Peyer's patch (tissue), 4 donors: Measurements from ENCODE around the gene GABRG3.
"Not testable (repeated sequence)": the region's sequence is repeated elsewhere in the genome, so short reads cannot be mapped to it uniquely, and the experiment has no call there.

Source experiments
- CTCF ChIP-seq, 6 experiments: fragments of 450-650 bp in 4 of 6; fragments of 200-600 bp in 2 of 6; sonication (generic) in 1 of 6; IDR thresholded peaks; one replicate each; pipeline ENCODE4 v1.5.1; 2017 to 2019; ENCODE audit warnings: antibody characterized with exemption in 6 of 6, mild to moderate bottlenecking in 3 of 6, moderate library complexity in 1 of 6
- POLR2A ChIP-seq, 2 donors: fragments of 450-650 bp; IDR thresholded peaks; one replicate each; pipeline ENCODE4 v1.5.1; 2017; ENCODE audit warnings: antibody characterized with exemption in 2 of 2, mild to moderate bottlenecking in 2 of 2, moderate library complexity in 2 of 2

GRCh38 chr15:27003003-27003402, 32.0 kb downstream of the GABRG3 start:
- not testable (repeated sequence) for TF ChIP-seq CTCF, POLR2A (IDR thresholded peaks at IDR 0.05)
